Dedifferentiated amniotic fluid mesenchymal stem cell (primary cell): ENCODE measurements around the gene SCAMP1.

Experiments
- DNase-seq: peaks from one replicate; pipeline ENCODE4 v3.0.0-alpha.2; 2016; ENCODE audit errors: extremely low spot score

The SCAMP1 gene

GRCh38 chr5:78513441-78513840, 153.0 kb downstream of the SCAMP1 start:
- DNase-seq = no peak

GRCh38 chr5:78514427-78515330, 154.3 kb downstream of the SCAMP1 start:
- DNase-seq = no peak

GRCh38 chr5:78515670-78516069, 155.3 kb downstream of the SCAMP1 start:
- no peak for DNase-seq

- peak; percentile 78 for DNase-seq
These were observed 158.2 kb downstream of the SCAMP1 start for GRCh38 chr5:78518365-78519197.

- no peak for DNase-seq
These were observed 159.0 kb downstream of the SCAMP1 start for GRCh38 chr5:78519198-78519941.

- DNase-seq = no peak
These were observed 161.0 kb downstream of the SCAMP1 start for GRCh38 chr5:78521455-78521854.

- no peak for DNase-seq
These were observed 162.3 kb downstream of the SCAMP1 start for GRCh38 chr5:78522476-78523260.

GRCh38 chr5:78523314-78524193, 163.1 kb downstream of the SCAMP1 start:
- DNase-seq = no peak

GRCh38 chr5:78526049-78526525, 165.7 kb downstream of the SCAMP1 start:
- DNase-seq = peak; percentile 46

GRCh38 chr5:78527054-78527859, 166.8 kb downstream of the SCAMP1 start:
- DNase-seq = peak; percentile 95

- no peak for DNase-seq
These were observed 167.5 kb downstream of the SCAMP1 start for GRCh38 chr5:78527925-78528324.
